ENCODE data around the gene MT1H.

MT1H gene

GRCh38 chr16:56636616-56637413 lies 32.8 kb upstream of the MT1H start:
- Histone ChIP-seq H3K36me3 (ENCODE audit: control insufficient read depth in 2 of 2, insufficient read depth in 1 of 2, low read length in 2 of 2) (no peaks in the 10 kb centered on the region), H3K4me1 (ENCODE audit: control insufficient read depth, insufficient read depth, low read length) (no peaks in the 10 kb centered on the region), H3K27ac (ENCODE audit: extremely low read depth, low read depth, low read length) (no peak overlapping the region), H3K9me3 (ENCODE audit: control insufficient read depth, insufficient read depth, low read depth, low read length) (no peaks in the 10 kb centered on the region), H3K4me3 (ENCODE audit: low read depth, low read length) (no peak overlapping the region)
- CTCF ChIA-PET, result interaction anchor here (0.7 kb wide), 1 partner anchor 14 kb away, joined by 3 read pairs; no protein-coding TSS in a partner anchor
- no peak for TF ChIP-seq BCL11A (tag by site-specific recombination; IDR thresholded peaks at IDR 0.05; ENCODE audit: low read depth)
- TF ChIP-seq ZBTB17 (tag by site-specific recombination; IDR thresholded peaks at IDR 0.05), result no peak
- no peak for TF ChIP-seq ZNF521 (tag by site-specific recombination; IDR thresholded peaks at IDR 0.05)
- TF ChIP-seq ZNF175 (tag by site-specific recombination; IDR thresholded peaks at IDR 0.05), result no peak
- no peak for TF ChIP-seq ZXDB (tag by site-specific recombination; IDR thresholded peaks at IDR 0.05)
- TF ChIP-seq PRDM1 (tag by site-specific recombination; IDR thresholded peaks at IDR 0.05), result no peak
- POLR2A ChIA-PET, result no interaction called here

GRCh38 chr16:56637814-56638750 lies 31.5 kb upstream of the MT1H start, which contains the start of gene MT1A:
TSS of gene MT1A (plus strand) at chr16:56638666. CDS start at chr16:56638739, 73 bp downstream.
- POLR2A ChIA-PET, result no interaction called here
- H3K36me3 ChIP-seq (ENCODE audit: control insufficient read depth in 2 of 2, insufficient read depth in 1 of 2, low read length in 2 of 2), result no peaks in the 10 kb centered on the region
- TF ChIP-seq GLI4 (tag by site-specific recombination; IDR thresholded peaks at IDR 0.05) (no peak), ZNF121 (tag by site-specific recombination; IDR thresholded peaks at IDR 0.05) (no peak)
- CTCF ChIA-PET, result interaction anchor here (1.0 to 1.2 kb wide), 2 partner anchors 11 to 61 kb away, joined by 3 read pairs; no protein-coding TSS in a partner anchor
- H3K27ac ChIP-seq (ENCODE audit: extremely low read depth, low read depth, low read length), result no peak within 1 kb of the TSS
- no peaks in the 10 kb centered on the region for H3K9me3 ChIP-seq (ENCODE audit: control insufficient read depth, insufficient read depth, low read depth, low read length)
- H3K4me3 ChIP-seq (ENCODE audit: low read depth, low read length), result no peak within 1 kb of the TSS
- no peaks in the 10 kb centered on the region for H3K4me1 ChIP-seq (ENCODE audit: control insufficient read depth, insufficient read depth, low read length)

GRCh38 chr16:56639045-56639444 lies 30.6 kb upstream of the MT1H start:
- no peaks in the 10 kb centered on the region for H3K36me3 ChIP-seq (ENCODE audit: control insufficient read depth in 2 of 2, insufficient read depth in 1 of 2, low read length in 2 of 2)
- H3K27ac ChIP-seq (ENCODE audit: extremely low read depth, low read depth, low read length), result no peak overlapping the region
- TF ChIP-seq MYNN (tag by site-specific recombination; IDR thresholded peaks at IDR 0.05; ENCODE audit: borderline replicate concordance) (no peak), ZBTB17 (tag by site-specific recombination; IDR thresholded peaks at IDR 0.05) (no peak), ZBTB10 (tag by site-specific recombination; IDR thresholded peaks at IDR 0.05) (no peak), ZNF548 (tag by site-specific recombination; IDR thresholded peaks at IDR 0.05) (no peak), MEIS1 (CRISPR knock-in tag; IDR thresholded peaks at IDR 0.05; ENCODE audit: borderline replicate concordance) (no peak), ZNF600 (tag by site-specific recombination; IDR thresholded peaks at IDR 0.05) (no peak), ZNF830 (tag by site-specific recombination; IDR thresholded peaks at IDR 0.05; ENCODE audit: low read depth) (no peak)
- no peak overlapping the region for H3K4me3 ChIP-seq (ENCODE audit: low read depth, low read length)
- no peaks in the 10 kb centered on the region for H3K9me3 ChIP-seq (ENCODE audit: control insufficient read depth, insufficient read depth, low read depth, low read length)
- no peaks in the 10 kb centered on the region for H3K4me1 ChIP-seq (ENCODE audit: control insufficient read depth, insufficient read depth, low read length)
- CTCF ChIA-PET, result interaction anchor here (0.5 to 0.7 kb wide), 2 partner anchors 12 to 35 kb away, joined by 3 read pairs; no protein-coding TSS in a partner anchor
- POLR2A ChIA-PET, result no interaction called here
